Keratinocyte (primary cell): ENCODE results near the gene IFNAR1.

ENCODE experiments used
- CTCF ChIP-seq, 3 experiments: IDR thresholded peaks in 1 of 3; conservative IDR thresholded peaks in 1 of 3; optimal IDR thresholded peaks in 1 of 3; 2 replicates in 2 of 3; 3 replicates in 1 of 3; pipeline versions ENCODE3 to v1.5.1; 2011; ENCODE audit warnings: low read length in 3 of 3, mild to moderate bottlenecking in 3 of 3, moderate library complexity in 2 of 3, control low read depth in 1 of 3, inconsistent platforms in 1 of 3; ENCODE audit not compliant: insufficient read depth in 2 of 3; ENCODE audit errors: extremely low read depth in 1 of 3
- EZH2 ChIP-seq: IDR thresholded peaks from one replicate; pipeline ENCODE4 v1.6.1; 2012; ENCODE audit warnings: inconsistent platforms, mild to moderate bottlenecking, low read length, moderate library complexity

GRCh38 chr21:33370305-33370704 is 45.5 kb downstream of the IFNAR1 start:
- TF ChIP-seq CTCF (optimal IDR thresholded peaks at IDR 0.05 in 1 of 3, IDR thresholded peaks at IDR 0.05 in 1 of 3, conservative IDR thresholded peaks at IDR 0.05 in 1 of 3; ENCODE audit: extremely low read depth in 1 of 3, insufficient read depth in 2 of 3, low read length in 3 of 3) (no peak), EZH2 (no peak)
